SK-N-MC (cell line): ENCODE data around the gene LDLRAD3.

Source experiments
- DNase-seq: peaks from one replicate; pipeline ENCODE4 v3.0.0-alpha.2; 2011; ENCODE audit warnings: low read depth, low spot score
- H3K27ac ChIP-seq: fragments of 200-600 bp; sonication (generic); 2 replicates; pipeline ENCODE4 v1.5.1; 2016; ENCODE audit warnings: mixed run types
- H3K36me3 ChIP-seq: fragments of 200-600 bp; sonication (generic); 2 replicates; pipeline ENCODE4 v1.6.1; 2017; ENCODE audit warnings: antibody characterized with exemption, low read length, mixed read lengths; ENCODE audit not compliant: insufficient read depth
- H3K4me3 ChIP-seq: fragments of 200-600 bp; sonication (generic); 2 replicates; pipeline ENCODE4 v1.5.1; 2016
- H3K9ac ChIP-seq: fragments of 200-600 bp; sonication (generic); 2 replicates; pipeline ENCODE4 v1.8.0; 2017; ENCODE audit warnings: mixed run types, mixed read lengths; ENCODE audit not compliant: insufficient read length
- H3K9me3 ChIP-seq: fragments of 200-600 bp; sonication (generic); 2 replicates; pipeline ENCODE4 v1.6.1; 2017; ENCODE audit warnings: low read depth, mild to moderate bottlenecking, antibody characterized with exemption, low read length, moderate library complexity, mixed read lengths
- EZH2 ChIP-seq: fragments of 200-600 bp; sonication (generic); IDR thresholded peaks from one replicate; pipeline ENCODE4 v1.6.1; 2017; ENCODE audit warnings: antibody characterized with exemption
- FOXP2 ChIP-seq: optimal IDR thresholded peaks from 2 replicates; pipeline ENCODE3; 2011; ENCODE audit warnings: mild to moderate bottlenecking, moderate library complexity; ENCODE audit not compliant: insufficient read depth; ENCODE audit errors: extremely low read length, control extremely low read depth
- POLR2AphosphoS5 ChIP-seq: IDR thresholded peaks from 2 replicates; pipeline ENCODE4 v1.6.1; 2012; ENCODE audit warnings: mild to moderate bottlenecking, low read depth, low read length, borderline replicate concordance

Gene LDLRAD3

DNA sequence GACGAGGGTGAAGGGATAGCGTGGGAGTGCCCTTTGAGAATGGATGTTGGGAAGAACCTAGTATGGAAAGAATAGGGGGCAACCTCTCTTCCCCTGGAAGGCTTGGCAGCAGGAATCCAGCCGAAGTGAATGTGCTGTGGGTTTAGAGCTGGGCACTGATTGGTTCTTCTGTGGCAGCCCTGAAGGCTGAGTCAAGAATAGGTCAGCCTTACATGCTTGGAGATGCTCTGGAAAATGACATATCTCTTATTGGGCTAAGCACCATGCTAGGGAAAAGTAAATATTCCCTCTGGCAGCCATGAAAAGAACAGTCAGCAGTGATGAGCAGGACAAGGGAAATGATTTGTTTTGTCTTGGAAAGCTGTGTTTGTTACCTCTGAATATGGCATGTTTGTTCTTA lies 195.9 kb downstream of the LDLRAD3 start:
- no peak for DNase-seq
- Histone ChIP-seq H3K27ac (no peak overlapping the region), H3K9ac (no peak overlapping the region), H3K9me3 (no peaks in the 10 kb centered on the region), H3K36me3 (no peaks in the 10 kb centered on the region), H3K4me3 (no peak overlapping the region)
- TF ChIP-seq POLR2AphosphoS5 (no peak), EZH2 (no peak), FOXP2 (no peak)

DNA sequence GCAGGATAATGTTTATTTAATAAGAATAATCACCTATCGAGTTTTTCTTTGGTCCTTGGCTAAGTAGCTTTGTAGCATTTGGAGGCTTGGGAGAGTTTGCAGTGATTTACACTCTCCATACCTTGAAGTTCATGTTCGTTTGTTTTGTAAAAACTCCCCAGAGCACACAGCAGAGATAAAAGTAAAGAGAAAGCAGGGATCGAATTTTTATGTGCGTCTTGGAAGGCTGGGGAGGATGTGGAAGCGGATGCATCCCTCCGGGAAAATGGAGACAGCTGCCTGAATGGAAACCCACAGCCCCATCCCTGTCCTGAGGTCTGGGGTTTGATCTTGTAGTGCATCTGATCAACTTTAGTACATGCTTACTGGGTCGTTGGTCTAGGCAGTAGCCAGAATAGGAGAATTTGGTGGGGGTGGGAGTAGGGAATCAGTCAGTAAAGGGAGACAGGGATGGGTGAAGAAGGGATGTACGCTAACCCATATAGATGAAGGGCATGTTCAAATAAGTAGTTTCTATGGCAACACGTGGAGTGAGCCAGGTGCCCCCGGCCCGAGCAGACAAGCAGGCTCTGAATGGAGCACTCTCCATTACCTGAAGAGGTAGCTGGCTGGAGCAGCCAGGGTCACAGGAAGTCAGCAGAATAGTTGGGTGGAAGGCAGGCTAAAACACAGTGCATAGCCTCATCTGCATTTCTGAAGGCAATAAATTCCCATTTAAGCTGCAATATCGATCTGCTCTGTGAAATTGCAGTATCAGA lies 197.5 kb downstream of the LDLRAD3 start:
- Histone ChIP-seq H3K9me3 (no peaks in the 10 kb centered on the region), H3K4me3 (no peak overlapping the region), H3K9ac (no peak overlapping the region), H3K27ac (no peak overlapping the region), H3K36me3 (no peaks in the 10 kb centered on the region)
- TF ChIP-seq FOXP2: no peak
- DNase-seq: no peak

DNA sequence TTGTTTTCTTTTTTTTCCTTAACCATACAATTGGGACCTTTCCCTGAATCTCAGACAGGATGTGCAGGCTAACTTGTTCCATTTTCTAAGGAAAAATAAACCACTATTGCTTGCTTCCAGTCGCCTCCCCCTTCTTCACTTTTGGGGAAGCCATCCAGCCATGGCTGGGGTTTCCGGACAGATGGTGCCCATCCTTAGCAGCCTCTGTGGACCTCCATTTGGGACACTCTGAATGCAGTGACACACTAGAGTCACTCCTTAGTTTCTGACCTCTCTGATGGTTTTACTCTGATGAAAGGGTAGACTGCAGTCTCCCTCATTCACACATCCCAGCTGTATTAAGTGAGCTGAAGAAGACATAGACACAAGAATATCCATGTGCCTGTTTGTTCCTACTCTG lies 198.1 kb downstream of the LDLRAD3 start:
- no peaks in the 10 kb centered on the region for H3K36me3 ChIP-seq
- no peaks in the 10 kb centered on the region for H3K9me3 ChIP-seq
- H3K9ac ChIP-seq: no peak overlapping the region
- H3K4me3 ChIP-seq: no peak overlapping the region
- TF ChIP-seq POLR2AphosphoS5 (no peak), FOXP2 (no peak), EZH2 (no peak)
- H3K27ac ChIP-seq: no peak overlapping the region
- no peak for DNase-seq

DNA sequence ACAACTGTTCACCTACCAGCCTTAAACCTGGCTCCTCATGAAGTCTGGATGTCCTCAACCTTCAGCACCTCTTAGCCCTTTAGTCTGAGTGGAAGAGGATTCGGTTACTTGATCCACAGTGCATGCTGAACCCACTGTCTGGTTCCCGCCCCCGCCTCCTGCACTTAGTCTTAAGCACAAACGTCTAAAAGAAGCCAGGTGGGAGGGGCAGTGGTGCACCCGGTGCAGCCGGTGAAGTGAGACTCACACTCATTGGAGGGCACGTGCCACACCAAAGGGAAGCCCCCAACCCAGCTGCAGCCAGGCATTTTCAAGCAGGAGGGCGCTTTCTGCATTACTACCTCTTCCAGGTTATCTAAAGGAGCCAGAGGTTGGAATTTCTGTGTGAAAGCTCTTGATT lies 198.6 kb downstream of the LDLRAD3 start:
- Histone ChIP-seq H3K9me3 (no peaks in the 10 kb centered on the region), H3K36me3 (no peaks in the 10 kb centered on the region), H3K9ac (no peak overlapping the region), H3K27ac (no peak overlapping the region), H3K4me3 (no peak overlapping the region)
- no peak for TF ChIP-seq FOXP2
- TF ChIP-seq POLR2AphosphoS5: no peak
- TF ChIP-seq EZH2: no peak
- DNase-seq: no peak

DNA sequence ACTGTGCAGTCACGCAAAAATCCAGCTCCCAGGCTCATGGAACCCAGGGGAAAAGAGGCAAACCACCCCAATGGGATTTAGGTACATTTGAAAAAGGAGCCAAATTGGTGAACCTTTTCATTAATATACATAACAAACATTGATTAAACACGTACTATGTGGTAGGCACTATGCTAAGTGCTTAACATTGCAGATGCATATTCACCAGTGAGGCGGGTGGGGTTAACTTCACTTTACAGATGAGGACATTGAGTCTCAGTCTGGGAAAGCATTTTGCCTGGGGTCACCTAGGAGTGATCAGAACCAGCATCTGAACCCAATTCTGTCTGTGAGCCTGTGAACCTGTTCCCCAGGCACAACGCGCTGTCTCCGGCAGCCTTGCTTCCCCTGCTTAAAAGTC lies 199.0 kb downstream of the LDLRAD3 start:
- DNase-seq: no peak
- no peak overlapping the region for H3K9ac ChIP-seq
- H3K9me3 ChIP-seq: no peaks in the 10 kb centered on the region
- H3K36me3 ChIP-seq: no peaks in the 10 kb centered on the region
- no peak for TF ChIP-seq EZH2
- no peak for TF ChIP-seq FOXP2
- no peak for TF ChIP-seq POLR2AphosphoS5
- no peak overlapping the region for H3K4me3 ChIP-seq
- H3K27ac ChIP-seq: no peak overlapping the region

DNA sequence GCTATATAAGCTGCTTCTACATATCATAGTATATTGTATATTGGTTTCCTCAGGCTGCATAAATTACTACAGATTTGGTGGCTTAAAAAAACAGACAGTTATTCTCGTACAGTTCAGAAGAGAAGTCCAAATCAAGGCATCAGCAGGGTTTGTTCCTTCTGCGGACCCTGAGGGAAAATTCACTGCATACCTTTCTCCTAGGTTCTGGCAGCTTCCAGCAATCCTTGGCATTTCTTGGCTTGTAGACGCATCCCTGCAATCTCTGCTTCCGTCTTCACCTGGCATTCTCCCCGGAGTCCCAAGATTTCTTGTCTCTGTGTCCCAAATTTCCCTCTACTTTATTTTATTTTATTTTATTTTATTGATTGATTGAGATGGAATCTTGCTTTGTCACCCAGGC lies 202.6 kb downstream of the LDLRAD3 start:
- H3K9me3 ChIP-seq: no peaks in the 10 kb centered on the region
- TF ChIP-seq EZH2 (no peak), FOXP2 (no peak), POLR2AphosphoS5 (no peak)
- no peak for DNase-seq

DNA sequence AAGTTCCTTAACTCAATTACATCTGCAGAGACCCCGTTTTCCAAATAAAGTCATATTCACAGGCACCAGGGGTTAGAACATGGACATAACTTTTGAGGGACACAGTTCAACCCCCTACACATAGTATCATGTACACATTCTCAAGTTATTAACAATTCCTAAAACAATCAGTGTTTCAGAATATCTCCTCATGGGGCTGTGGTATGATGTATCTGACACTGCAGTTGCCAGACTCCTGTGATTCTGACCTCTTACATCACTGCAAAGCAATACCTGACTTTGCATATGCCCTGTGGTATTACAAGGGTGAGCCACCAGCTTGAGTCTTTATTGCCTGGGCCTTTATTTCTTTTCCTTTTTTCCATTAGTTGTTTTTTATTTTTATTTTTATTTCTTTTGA lies 203.6 kb downstream of the LDLRAD3 start:
- no peak for DNase-seq
- no peaks in the 10 kb centered on the region for H3K36me3 ChIP-seq
- H3K4me3 ChIP-seq: no peak overlapping the region
- H3K27ac ChIP-seq: no peak overlapping the region
- TF ChIP-seq POLR2AphosphoS5 (no peak), FOXP2 (no peak), EZH2 (no peak)
- H3K9ac ChIP-seq: no peak overlapping the region
- H3K9me3 ChIP-seq: no peaks in the 10 kb centered on the region

More for the DNA sequence above, 202.6 kb downstream of the LDLRAD3 start:
- Histone ChIP-seq H3K36me3 (no peaks in the 10 kb centered on the region), H3K9ac (no peak overlapping the region), H3K27ac (no peak overlapping the region), H3K4me3 (no peak overlapping the region)

DNA sequence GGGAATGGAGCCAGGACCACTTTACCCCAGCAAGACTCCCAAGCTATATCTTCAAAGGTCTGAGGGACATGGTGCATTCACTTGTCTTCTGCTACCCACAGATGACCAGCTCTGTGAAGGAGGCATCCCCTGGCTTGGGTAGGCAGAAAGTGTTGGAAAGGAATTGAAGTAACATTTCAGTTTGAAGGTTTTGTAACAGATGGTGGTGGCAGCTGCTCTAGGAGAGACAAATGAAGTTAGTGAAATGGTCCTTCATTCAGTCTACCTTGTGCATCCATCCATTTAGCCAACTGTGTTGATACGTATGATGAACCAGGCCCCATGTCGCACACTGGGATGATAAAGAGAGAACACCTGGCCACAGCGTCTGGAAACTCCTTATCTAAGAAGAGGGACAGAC lies 204.8 kb downstream of the LDLRAD3 start:
- Histone ChIP-seq H3K9ac (no peak overlapping the region), H3K36me3 (no peaks in the 10 kb centered on the region), H3K9me3 (no peaks in the 10 kb centered on the region), H3K4me3 (no peak overlapping the region), H3K27ac (no peak overlapping the region)
- TF ChIP-seq EZH2: no peak
- no peak for TF ChIP-seq FOXP2
- no peak for TF ChIP-seq POLR2AphosphoS5
- DNase-seq: no peak
